Measurements from ENCODE around the gene AKAIN1. TPM values are rescaled to one million over a fixed set of nuclear protein-coding genes. Genes with fewer than 3 reads are reported as not detected.

Gene AKAIN1
- total and polyA plus RNA-seq, 10 of the 15 experiments (the other 5 are each of a cell fraction or from before 2014, with no cell fraction given): not detected

DNA sequence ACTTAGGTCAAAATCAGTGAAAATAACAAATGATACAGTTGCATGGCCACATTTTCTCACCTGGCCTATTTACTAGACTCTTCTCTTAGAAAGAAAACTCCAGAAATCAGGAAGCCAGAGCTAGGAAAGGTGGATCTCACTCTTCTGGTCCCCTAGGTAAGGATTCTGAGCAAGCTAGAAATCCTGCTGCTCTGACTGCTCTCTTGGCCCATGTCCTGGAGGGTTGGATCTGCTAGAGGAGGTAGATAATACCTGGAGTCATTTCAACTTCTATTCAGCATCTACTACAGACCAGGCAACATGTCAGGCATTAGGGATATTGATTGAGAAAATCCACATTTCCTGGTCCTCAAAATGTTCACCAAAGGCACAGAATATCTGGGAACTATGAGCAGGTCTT is 34.9 kb downstream of the AKAIN1 start (continued):
- no peak for TF ChIP-seq RAD21 (IDR thresholded peaks at IDR 0.05; ENCODE audit: insufficient read depth, low read depth, low read length)

DNA sequence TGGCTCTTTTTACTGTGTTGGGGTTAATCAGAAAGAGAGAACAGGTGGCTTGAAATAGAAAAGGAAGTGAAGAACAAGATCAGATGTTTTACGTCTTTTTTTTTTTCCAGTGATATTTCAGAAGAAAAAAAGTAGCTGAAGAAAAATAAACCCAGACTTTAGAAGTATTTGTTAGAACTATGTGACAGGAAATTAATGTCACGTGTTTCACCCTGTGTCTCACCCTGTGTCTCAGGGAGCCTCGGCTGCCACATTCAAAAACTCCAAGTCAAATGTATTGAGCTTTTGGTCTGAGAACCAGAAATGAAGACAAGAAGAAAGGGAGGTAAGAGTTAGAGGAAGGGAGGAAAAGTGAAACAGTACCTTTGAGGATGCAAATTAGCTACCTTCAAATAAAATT is 38.0 kb downstream of the AKAIN1 start:
- intact Hi-C loops (cut with micrococcal nuclease; ENCODE audit: unreplicated experiment): no loop called here
- no peak overlapping the region for H3K27ac ChIP-seq (ENCODE audit: control insufficient read depth, insufficient read depth)
- TF ChIP-seq SMARCA5 (IDR thresholded peaks at IDR 0.05) (no peak), CREM (IDR thresholded peaks at IDR 0.05; ENCODE audit: low read depth) (no peak), KDM1A (IDR thresholded peaks at IDR 0.05; ENCODE audit: borderline replicate concordance) (no peak), ZZZ3 (IDR thresholded peaks at IDR 0.05; ENCODE audit: control insufficient read depth, insufficient read length, low read depth) (no peak), RCOR1 (conservative IDR thresholded peaks at IDR 0.05; ENCODE audit: low read depth, low read length) (no peak), NFIC (IDR thresholded peaks at IDR 0.05; ENCODE audit: low read depth, low read length) (no peak), POLR2AphosphoS5 (IDR thresholded peaks at IDR 0.05; ENCODE audit: low read length) (no peak), RELA (IDR thresholded peaks at IDR 0.05; ENCODE audit: borderline replicate concordance, partially characterized antibody) (no peak)
- TF ChIP-seq, protein P1, sequence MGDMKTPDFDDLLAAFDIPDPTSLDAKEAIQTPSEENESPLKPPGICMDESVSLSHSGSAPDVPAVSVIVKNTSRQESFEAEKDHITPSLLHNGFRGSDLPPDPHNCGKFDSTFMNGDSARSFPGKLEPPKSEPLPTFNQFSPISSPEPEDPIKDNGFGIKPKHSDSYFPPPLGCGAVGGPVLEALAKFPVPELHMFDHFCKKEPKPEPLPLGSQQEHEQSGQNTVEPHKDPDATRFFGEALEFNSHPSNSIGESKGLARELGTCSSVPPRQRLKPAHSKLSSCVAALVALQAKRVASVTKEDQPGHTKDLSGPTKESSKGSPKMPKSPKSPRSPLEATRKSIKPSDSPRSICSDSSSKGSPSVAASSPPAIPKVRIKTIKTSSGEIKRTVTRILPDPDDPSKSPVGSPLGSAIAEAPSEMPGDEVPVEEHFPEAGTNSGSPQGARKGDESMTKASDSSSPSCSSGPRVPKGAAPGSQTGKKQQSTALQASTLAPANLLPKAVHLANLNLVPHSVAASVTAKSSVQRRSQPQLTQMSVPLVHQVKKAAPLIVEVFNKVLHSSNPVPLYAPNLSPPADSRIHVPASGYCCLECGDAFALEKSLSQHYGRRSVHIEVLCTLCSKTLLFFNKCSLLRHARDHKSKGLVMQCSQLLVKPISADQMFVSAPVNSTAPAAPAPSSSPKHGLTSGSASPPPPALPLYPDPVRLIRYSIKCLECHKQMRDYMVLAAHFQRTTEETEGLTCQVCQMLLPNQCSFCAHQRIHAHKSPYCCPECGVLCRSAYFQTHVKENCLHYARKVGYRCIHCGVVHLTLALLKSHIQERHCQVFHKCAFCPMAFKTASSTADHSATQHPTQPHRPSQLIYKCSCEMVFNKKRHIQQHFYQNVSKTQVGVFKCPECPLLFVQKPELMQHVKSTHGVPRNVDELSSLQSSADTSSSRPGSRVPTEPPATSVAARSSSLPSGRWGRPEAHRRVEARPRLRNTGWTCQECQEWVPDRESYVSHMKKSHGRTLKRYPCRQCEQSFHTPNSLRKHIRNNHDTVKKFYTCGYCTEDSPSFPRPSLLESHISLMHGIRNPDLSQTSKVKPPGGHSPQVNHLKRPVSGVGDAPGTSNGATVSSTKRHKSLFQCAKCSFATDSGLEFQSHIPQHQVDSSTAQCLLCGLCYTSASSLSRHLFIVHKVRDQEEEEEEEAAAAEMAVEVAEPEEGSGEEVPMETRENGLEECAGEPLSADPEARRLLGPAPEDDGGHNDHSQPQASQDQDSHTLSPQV (IDR thresholded peaks at IDR 0.05): no peak
- TF ChIP-seq, protein P2, sequence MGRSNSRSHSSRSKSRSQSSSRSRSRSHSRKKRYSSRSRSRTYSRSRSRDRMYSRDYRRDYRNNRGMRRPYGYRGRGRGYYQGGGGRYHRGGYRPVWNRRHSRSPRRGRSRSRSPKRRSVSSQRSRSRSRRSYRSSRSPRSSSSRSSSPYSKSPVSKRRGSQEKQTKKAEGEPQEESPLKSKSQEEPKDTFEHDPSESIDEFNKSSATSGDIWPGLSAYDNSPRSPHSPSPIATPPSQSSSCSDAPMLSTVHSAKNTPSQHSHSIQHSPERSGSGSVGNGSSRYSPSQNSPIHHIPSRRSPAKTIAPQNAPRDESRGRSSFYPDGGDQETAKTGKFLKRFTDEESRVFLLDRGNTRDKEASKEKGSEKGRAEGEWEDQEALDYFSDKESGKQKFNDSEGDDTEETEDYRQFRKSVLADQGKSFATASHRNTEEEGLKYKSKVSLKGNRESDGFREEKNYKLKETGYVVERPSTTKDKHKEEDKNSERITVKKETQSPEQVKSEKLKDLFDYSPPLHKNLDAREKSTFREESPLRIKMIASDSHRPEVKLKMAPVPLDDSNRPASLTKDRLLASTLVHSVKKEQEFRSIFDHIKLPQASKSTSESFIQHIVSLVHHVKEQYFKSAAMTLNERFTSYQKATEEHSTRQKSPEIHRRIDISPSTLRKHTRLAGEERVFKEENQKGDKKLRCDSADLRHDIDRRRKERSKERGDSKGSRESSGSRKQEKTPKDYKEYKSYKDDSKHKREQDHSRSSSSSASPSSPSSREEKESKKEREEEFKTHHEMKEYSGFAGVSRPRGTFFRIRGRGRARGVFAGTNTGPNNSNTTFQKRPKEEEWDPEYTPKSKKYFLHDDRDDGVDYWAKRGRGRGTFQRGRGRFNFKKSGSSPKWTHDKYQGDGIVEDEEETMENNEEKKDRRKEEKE (IDR thresholded peaks at IDR 0.05): no peak
- TF ChIP-seq, protein P3, sequence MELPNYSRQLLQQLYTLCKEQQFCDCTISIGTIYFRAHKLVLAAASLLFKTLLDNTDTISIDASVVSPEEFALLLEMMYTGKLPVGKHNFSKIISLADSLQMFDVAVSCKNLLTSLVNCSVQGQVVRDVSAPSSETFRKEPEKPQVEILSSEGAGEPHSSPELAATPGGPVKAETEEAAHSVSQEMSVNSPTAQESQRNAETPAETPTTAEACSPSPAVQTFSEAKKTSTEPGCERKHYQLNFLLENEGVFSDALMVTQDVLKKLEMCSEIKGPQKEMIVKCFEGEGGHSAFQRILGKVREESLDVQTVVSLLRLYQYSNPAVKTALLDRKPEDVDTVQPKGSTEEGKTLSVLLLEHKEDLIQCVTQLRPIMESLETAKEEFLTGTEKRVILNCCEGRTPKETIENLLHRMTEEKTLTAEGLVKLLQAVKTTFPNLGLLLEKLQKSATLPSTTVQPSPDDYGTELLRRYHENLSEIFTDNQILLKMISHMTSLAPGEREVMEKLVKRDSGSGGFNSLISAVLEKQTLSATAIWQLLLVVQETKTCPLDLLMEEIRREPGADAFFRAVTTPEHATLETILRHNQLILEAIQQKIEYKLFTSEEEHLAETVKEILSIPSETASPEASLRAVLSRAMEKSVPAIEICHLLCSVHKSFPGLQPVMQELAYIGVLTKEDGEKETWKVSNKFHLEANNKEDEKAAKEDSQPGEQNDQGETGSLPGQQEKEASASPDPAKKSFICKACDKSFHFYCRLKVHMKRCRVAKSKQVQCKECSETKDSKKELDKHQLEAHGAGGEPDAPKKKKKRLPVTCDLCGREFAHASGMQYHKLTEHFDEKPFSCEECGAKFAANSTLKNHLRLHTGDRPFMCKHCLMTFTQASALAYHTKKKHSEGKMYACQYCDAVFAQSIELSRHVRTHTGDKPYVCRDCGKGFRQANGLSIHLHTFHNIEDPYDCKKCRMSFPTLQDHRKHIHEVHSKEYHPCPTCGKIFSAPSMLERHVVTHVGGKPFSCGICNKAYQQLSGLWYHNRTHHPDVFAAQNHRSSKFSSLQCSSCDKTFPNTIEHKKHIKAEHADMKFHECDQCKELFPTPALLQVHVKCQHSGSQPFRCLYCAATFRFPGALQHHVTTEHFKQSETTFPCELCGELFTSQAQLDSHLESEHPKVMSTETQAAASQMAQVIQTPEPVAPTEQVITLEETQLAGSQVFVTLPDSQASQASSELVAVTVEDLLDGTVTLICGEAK (IDR thresholded peaks at IDR 0.05; ENCODE audit: borderline replicate concordance): no peak

More for the DNA sequence above, 38.0 kb downstream of the AKAIN1 start:
- POLR2A ChIA-PET: no interaction called here
- RAD21 ChIA-PET (ENCODE audit: unreplicated experiment): no interaction called here
- in situ Hi-C loops (cut with MboI): no loop called here
- no peaks in the 10 kb centered on the region for H3K36me3 ChIP-seq (ENCODE audit: control insufficient read depth in 2 of 2, insufficient read depth in 2 of 2, low read length in 1 of 2)
- ATAC-seq: no peak
- H3K27me3 ChIP-seq (replicated peaks in 1 of 2; ENCODE audit: control insufficient read depth in 2 of 2, insufficient read depth in 2 of 2, low read length in 1 of 2): no peaks in the 10 kb centered on the region; a peak in 2 of 4 replicates
- no peak for FAIRE-seq
- no peak overlapping the region for H3K9ac ChIP-seq (ENCODE audit: control insufficient read depth, insufficient read depth, low read length)
- H3K4me3 ChIP-seq: no peak overlapping the region
- no peaks in the 10 kb centered on the region for H4K20me1 ChIP-seq (ENCODE audit: control insufficient read depth, insufficient read depth)
- 3% methylated on average over 3 of the region's 3 CpGs for WGBS (ENCODE audit: insufficient coverage, insufficient replicate concordance, low lambda C conversion rate, missing lambda C conversion rate)
- no peaks in the 10 kb centered on the region for H3K4me1 ChIP-seq (ENCODE audit: control insufficient read depth, insufficient read depth, low read length)
- no TSS peak for BruUV-seq (replicated peaks)
- no peak overlapping the region for H3K4me2 ChIP-seq (ENCODE audit: control insufficient read depth, insufficient read depth)
- H3K79me2 ChIP-seq (ENCODE audit: control insufficient read depth, insufficient read depth, low read length): no peaks in the 10 kb centered on the region
- no peaks in the 10 kb centered on the region for H3K9me3 ChIP-seq (replicated peaks; ENCODE audit: control insufficient read depth, insufficient read depth, low read length)
- SMC1A ChIA-PET (ENCODE audit: uncharacterized antibody, unreplicated experiment): interaction anchor here (1.3 to 1.6 kb wide), 2 partner anchors 14 to 244 kb away, joined by 3 read pairs; no protein-coding TSS in a partner anchor
- CTCF ChIA-PET: no interaction called here
- DNase-seq (ENCODE audit: low read depth, low spot score): no peak
- no peak overlapping the region for H2AFZ ChIP-seq (ENCODE audit: control insufficient read depth, low read depth, low read length)

All from GM12878 (cell line).